Activated CD8-positive, alpha-beta memory T cell treated with anti-CD3 and anti-CD28 coated beads, Interleukin-2, amount 50 U/mL, for 4 hours (primary cell): Measurements from ENCODE around the gene OSBPL6.
"Not testable (repeated sequence)": the region's sequence is repeated elsewhere in the genome, so short reads cannot be mapped to it uniquely, and the experiment has no call there.

Experiments used
- DNase-seq: peaks from one replicate; pipeline ENCODE4 v3.0.0-alpha.2; 2020

OSBPL6 gene

GRCh38 chr2:178315078-178315477, 120.8 kb downstream of the OSBPL6 start:
- no peak for DNase-seq

DNA sequence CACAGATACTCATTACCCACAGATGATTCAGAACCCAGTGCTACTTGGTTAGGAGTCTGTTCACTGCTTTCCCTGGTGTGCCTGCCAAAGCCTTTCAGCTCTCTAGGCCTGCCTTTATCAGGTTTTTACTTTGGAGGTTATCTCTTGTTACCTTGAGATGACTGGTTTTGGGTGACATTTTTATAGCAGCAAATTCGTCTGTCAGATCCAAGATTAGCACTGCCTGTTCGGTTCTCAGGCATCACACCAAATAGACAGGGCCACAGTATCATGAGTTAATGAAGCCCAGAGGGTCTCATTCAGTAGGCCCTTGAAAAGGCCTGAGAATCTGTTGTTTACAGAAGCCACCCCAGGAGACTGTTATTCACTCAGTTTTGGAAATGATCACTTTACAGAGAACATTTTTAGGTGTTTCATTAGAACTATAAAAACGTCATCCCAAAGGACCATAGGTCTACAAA, 121.2 kb downstream of the OSBPL6 start:
- DNase-seq, result no peak

- DNase-seq, result no peak
Observed at GRCh38 chr2:178317811-178318210, 123.5 kb downstream of the OSBPL6 start.

DNA sequence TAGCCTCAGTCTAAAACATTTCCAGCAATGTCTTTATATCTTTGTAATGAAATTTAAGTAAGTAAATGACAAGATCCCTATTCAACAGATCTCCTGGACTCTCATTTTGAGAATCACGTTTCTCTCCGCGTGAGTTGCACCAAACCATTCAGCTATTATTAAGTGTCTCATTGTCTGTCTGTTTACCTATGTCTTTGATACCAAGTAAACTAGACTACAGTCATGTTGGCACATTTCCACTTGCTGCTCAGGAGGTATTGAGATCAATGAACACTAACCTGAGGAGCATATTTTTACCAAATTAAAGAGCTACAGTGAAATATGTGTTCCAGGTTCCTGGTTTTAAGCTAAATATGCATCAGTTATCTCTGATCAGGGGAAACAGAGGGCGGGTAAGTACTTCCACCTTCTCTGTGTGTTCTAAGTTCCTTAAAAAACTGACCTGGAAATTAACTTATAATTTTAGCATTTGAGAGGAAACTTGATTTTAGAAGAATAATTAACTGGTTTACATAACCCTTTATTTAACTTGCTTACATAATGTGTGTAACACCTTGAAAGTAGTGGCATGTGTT, 125.8 kb downstream of the OSBPL6 start:
- no peak for DNase-seq

- DNase-seq, result no peak
Observed at GRCh38 chr2:178322068-178322467, 127.8 kb downstream of the OSBPL6 start.

GRCh38 chr2:178323331-178323730, 129.0 kb downstream of the OSBPL6 start:
- not testable (repeated sequence) for DNase-seq

DNA sequence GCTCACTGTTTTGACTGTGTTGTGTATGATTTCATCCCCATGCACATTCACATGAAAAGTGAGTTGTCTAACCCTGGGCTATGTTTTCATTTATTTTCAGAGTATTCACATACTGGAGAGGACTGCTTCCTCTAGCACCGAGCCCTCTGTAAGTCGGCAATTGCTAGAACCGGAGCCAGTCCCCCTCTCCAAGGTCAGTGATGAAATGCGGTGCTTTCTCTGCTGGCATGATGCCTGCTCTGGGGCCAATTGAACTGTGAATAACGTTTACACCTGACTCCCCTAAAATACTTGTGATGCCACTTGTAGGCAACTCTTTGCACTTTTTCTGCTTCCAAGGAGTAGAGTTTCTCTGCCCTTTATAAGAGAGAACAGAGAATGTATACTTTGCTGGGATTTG, 129.8 kb downstream of the OSBPL6 start:
- no peak for DNase-seq

DNA sequence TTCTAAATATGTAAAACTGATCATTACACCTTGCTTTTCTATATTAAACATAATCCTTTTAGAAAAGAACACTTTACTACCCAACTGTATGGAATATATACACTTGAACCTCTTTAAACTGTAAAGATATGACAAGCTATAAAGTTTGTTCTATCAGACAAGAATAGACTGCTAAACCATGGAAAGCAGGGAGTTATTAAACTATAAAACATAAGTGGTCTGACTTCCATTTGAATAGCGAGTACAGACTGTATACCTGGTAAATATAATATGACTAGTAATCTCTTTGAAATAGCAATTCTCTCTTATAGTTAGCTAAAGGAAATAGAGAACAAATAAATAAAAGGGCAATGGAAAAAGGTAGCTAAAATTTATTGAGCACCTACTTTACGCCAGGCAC, 131.0 kb downstream of the OSBPL6 start:
- DNase-seq, result no peak

GRCh38 chr2:178327516-178327915, 133.2 kb downstream of the OSBPL6 start:
- no peak for DNase-seq

GRCh38 chr2:178328037-178328436, 133.7 kb downstream of the OSBPL6 start:
- DNase-seq, result no peak

- DNase-seq, result no peak
Observed at GRCh38 chr2:178330175-178331017, 136.1 kb downstream of the OSBPL6 start.

GRCh38 chr2:178331474-178332432, 137.4 kb downstream of the OSBPL6 start:
- no peak for DNase-seq

DNA sequence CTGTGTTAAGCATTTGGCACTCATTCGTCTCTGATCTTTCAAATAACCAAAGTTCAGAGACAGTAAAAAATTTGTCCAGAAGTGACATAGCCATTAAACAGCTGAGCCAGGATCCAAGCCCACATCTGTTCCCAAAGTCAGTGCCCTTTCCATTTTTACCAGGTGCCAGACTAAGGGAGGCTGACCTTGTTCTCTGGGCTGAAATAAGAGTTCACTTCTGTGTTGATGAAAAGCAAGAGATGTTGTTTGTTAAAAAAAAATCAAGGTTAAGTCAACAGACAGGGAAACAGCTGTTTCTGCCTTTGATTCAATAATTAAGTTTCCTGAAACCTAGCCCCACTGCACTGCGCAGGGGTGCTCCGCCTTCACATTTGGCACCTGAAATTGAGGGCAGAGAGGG, 139.5 kb downstream of the OSBPL6 start:
- DNase-seq, result no peak

DNA sequence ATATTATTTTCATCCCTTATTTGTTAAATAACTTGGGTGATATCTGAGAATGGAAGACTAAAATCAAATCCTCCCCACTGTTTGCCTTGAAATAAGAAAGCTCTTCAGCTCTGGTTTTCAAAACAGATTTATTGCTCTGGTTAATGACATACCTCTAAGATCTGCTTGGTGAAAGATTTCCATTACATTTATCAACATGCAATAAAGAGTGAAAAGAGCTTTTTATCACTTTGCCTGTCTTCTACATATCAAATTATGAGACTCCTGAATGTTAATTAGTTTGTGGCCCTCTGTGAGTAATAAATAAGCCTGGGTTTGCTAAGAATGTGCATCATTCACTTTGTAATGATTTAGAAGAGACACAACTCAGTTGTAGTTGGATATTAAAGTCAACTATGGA, 140.9 kb downstream of the OSBPL6 start:
- no peak for DNase-seq

GRCh38 chr2:178344121-178344520, 149.8 kb downstream of the OSBPL6 start:
- DNase-seq, result no peak

GRCh38 chr2:178345951-178346350, 151.6 kb downstream of the OSBPL6 start:
- no peak for DNase-seq

DNA sequence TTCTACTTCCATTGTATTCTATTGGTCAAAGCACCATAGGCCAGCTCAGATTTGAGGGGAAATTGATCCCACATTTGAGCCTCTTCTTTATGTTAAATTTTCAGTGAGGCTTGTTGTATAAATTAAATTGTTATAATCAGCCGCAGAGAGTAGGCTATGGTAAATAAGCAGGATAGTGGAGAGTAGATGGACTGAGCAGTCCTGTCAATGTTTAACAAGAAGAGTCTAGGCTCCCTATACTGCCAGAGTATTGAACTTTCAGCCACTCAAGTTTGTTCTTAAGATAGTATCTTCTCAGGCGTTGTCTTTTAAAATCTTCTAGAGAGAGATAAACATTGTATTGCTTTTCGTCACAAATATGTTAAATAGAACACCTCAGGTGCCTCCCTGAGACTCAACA, 155.7 kb downstream of the OSBPL6 start:
- no peak for DNase-seq

DNA sequence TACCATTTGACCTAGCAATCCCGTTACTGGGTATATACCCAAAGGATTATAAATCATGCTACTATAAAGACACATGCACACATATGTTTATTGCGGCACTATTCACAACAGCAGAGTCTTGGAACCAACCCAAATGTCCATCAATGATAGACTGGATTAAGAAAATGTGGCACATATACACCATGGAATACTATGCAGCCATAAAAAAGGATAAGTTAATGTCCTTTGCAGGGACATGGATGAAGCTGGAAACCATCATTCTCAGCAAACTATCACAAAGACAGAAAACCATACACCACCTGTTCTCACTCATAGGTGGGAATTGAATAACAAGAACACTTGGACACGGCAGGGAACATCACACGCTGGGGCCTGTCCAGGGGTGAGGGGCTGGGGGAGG, 163.4 kb downstream of the OSBPL6 start:
- DNase-seq, result not testable (repeated sequence)

DNA sequence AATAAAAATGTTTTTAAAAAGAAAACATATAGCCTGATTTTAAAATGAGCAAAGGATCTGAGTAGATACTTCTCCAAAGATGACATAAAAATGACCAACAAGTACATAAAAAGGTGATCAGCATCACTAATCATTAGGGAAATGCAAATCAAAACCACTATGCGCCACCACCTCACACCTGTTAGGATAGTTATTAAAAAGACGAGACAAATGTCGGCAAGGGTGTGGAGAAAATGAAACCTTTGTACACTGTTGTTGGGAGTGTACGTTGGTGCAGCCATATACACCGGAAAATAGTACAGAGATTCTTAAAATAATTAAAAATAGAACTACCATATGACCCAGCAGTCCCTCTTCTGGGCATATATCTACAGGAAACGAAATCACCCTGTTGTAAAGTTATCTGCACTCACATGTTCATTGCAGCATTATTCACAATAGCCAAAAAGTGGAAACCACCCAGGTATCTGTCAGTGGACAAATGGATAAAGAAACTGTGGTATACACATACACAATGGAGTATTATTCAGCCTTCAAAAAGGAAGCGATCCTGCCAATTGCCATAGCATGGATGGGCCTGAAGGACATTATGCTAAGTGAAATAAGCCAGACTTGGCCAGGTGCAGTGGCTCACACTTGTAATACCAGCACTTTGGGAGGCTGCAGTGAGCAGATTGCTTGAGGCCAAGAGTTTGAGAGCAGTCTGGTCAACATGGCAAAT, 165.0 kb downstream of the OSBPL6 start:
- no peak for DNase-seq

GRCh38 chr2:178361588-178361987, 167.3 kb downstream of the OSBPL6 start:
- DNase-seq, result no peak

DNA sequence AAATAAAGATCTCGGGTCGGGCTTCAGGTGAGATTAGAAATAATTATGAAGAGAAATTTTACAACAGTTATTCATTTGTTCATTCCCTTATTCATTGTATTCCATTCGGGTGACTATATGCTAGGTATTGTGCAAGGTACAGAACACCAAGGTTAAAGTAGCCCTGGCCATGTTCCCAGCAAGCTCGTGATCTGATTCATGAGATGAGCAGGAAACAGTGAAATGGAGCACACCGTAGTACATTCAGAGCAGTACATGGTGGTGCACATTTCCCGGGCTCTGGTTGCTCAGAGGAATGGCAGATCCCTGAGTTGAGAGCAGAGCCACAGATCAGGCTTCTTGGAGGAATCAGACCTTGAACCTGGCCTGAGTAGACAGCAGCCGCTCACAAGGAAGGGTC, 168.9 kb downstream of the OSBPL6 start:
- DNase-seq, result no peak

DNA sequence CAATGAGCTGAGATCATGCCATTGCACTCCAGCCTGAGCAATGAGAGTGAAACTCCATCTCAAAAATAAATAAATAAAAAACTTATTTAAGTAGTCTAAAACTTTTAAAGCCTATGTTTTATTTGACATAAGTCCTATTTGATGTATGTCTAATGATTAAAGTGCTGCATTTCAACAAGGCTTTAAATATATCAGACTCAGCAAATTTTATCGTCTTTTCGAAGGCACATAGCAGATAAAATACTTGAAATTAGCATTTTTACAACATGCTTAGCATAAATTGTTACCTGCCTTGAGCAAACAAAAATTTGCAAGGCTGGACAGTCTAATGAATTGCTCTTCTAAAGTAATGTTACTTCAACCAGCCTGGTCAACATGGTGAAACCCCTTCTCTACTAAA, 170.8 kb downstream of the OSBPL6 start:
- no peak for DNase-seq

- DNase-seq, result no peak
Observed at GRCh38 chr2:178366412-178366811, 172.1 kb downstream of the OSBPL6 start.
